Upper lobe of left lung (tissue), 4 donors: ENCODE results near the gene LMO1.

Source experiments
- EP300 ChIP-seq, 4 donors: sonication (generic); formaldehyde crosslinking; IDR thresholded peaks; one replicate each; pipeline ENCODE4 v1.5.1; 2017; ENCODE audit warnings: antibody characterized with exemption in 4 of 4, control low read depth in 2 of 4
- POLR2A ChIP-seq, 4 donors: fragments of 450-650 bp; IDR thresholded peaks; one replicate each; pipeline ENCODE4 v1.5.1; 2016 to 2017; ENCODE audit warnings: antibody characterized with exemption in 4 of 4, mild to moderate bottlenecking in 2 of 4
- POLR2AphosphoS5 ChIP-seq, 2 donors: sonication (generic); formaldehyde crosslinking; IDR thresholded peaks; one replicate each; pipeline ENCODE4 v1.5.1; 2017; ENCODE audit warnings: antibody characterized with exemption in 2 of 2
- TF ChIP-seq, protein P1 (sequence below), 6 experiments: fragments of 450-650 bp in 4 of 6; fragments of 200-600 bp in 2 of 6; sonication (generic) in 2 of 6; IDR thresholded peaks; one replicate each; pipeline ENCODE4 v1.5.1; 2016 to 2019; ENCODE audit warnings: antibody characterized with exemption in 6 of 6

DNA sequence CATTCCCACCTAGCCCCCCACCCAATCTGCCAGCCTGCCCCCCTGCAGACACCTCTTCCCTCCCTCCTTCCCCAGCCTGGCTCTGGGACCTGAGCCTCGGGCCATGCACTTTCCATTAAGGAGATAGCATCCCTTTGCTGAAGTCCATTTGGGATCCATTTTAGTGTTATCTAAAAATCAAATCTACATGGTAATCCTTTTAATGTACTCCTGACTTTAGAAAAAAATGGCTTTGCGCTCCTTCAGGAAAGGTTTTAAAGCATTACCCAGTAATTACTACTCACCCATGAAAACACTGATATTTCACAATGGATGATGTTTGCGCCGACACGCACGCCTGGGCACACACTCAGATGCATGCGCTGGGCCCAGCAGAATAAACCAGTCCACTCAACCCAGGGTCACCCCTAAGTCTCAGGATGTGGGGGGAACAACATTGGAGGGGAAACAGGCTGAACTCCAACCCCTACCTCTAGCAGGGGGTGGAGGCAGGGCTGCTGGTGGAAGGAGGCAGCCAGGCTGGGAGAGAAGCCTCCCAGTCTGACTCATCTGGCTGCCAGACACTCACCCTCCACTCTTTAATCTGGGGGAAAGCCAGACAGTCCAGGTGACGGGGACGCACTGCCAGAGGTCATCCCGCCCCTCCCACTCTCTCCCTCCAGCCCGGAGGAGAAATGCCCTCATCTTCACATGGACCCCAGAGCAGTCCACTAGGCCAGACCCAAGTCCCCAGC, 29.8 kb downstream of the LMO1 start:
- TF ChIP-seq, protein P1, sequence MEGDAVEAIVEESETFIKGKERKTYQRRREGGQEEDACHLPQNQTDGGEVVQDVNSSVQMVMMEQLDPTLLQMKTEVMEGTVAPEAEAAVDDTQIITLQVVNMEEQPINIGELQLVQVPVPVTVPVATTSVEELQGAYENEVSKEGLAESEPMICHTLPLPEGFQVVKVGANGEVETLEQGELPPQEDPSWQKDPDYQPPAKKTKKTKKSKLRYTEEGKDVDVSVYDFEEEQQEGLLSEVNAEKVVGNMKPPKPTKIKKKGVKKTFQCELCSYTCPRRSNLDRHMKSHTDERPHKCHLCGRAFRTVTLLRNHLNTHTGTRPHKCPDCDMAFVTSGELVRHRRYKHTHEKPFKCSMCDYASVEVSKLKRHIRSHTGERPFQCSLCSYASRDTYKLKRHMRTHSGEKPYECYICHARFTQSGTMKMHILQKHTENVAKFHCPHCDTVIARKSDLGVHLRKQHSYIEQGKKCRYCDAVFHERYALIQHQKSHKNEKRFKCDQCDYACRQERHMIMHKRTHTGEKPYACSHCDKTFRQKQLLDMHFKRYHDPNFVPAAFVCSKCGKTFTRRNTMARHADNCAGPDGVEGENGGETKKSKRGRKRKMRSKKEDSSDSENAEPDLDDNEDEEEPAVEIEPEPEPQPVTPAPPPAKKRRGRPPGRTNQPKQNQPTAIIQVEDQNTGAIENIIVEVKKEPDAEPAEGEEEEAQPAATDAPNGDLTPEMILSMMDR (IDR thresholded peaks at IDR 0.05): no peak
- TF ChIP-seq POLR2A (IDR thresholded peaks at IDR 0.05) (no peak), EP300 (IDR thresholded peaks at IDR 0.05) (no peak), POLR2AphosphoS5 (IDR thresholded peaks at IDR 0.05) (no peak)
